Right renal pelvis (tissue), 4 donors: ENCODE measurements around the gene ZNF561. TPM values are rescaled to one million over a fixed set of nuclear protein-coding genes. Genes with fewer than 3 reads are reported as not detected.
"Not testable (repeated sequence)": the region's sequence is repeated elsewhere in the genome, so short reads cannot be mapped to it uniquely, and the experiment has no call there.

Experiments
- DNase-seq, 4 donors: peaks; one replicate each; pipeline ENCODE4 v3.0.0-alpha.2; 2013; ENCODE audit warnings: low read depth in 4 of 4, low spot score in 3 of 4, missing footprints in 1 of 4
- polyA plus RNA-seq, 4 donors: library from polyadenylated mRNA; unstranded; fragments of 120-200 nt; gene quantifications; one replicate each; pipeline ENCODE4 v1.2.1, GENCODE V29; 2013; ENCODE audit not compliant: insufficient read length in 4 of 4

The ZNF561 gene
- polyA plus RNA-seq, 4 donors = 52.6 to 63.7 (median 60.3) TPM

DNA sequence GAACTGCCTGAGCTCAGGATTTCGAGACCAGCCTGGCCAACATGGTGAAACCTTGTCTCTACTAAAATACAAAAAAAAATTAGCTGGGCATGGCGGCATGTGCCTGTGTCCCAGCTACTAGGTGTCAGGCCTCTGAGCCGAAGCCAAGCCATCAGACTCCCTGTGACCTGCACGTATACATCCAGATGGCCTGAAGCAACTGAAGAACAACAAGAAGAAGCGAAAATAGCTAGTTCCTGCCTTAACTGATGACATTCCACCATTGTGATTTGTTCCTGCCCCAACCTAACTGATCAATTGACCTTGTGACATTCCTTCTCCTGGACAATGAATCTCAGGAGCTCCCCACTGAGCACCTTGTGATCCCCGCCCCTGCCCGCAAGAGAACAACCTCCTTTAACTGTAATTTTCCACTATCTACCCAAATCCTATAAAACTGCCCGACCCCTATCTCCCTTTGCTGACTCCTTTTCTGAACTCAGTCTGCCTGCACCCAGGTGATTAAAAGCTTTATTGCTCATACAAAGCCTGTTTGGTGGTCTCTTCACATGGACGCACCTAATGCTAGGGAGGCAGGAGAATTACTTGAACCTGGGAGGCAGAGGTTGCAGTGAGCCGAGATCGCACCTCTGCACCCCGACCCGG is 38.8 kb downstream of the ZNF561 start:
- not testable (repeated sequence) for DNase-seq

DNA sequence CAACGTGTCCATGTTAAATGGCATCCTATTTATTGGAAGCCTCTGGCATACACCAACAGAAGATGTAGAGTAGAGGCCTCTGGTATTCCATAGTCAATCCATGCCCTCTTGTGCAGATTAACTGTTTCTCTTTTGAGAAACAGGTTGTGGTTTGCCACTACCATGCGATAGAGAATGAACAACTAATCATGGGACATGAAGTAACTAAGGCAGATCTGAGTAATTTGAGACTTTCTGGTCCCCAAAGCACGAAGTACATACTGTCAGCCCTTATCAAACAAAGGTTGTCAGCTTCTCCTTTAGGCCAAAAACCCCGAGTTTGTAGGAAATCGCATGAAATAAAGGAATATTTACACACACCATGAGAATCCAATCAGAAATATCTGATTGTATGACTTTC is 40.3 kb downstream of the ZNF561 start:
- DNase-seq = no peak

DNA sequence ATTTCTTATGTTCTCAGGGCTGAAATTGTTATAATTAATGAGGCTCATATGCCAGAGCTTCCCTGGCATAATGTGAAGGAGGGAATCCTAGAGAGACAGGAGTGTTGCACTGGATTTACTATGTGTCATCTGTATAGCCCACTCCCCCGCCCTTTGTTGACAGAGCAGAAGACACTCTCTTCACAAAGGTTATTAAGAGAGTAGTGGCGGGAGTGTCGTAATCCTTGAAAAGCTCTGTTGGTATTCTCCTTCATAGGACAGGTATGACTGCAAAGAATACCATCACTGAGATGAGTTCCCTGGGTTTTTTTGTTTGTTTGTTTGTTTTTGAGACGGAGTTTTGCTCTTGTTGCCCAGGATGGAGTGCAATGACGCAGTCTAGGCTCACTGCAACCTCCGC is 50.8 kb downstream of the ZNF561 start:
- no peak for DNase-seq

DNA sequence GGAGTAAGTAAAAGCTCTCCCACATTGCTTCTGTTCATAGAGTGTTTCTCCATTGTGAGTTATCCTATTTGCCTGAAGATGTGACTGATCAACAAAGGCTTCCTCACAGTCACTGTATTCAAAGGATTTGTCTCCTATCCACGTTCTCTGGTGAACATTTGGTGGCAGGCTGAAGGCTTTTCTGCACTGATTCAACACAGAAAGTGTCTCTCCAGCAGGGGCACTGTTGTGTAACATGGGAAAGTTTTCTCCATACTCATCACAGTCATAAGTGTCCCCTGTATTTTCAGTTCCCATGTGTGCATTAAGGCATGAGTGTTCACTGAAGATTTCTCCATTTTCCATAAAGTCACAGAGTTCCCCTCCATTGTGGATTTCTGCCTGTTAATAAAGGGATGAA is 54.3 kb downstream of the ZNF561 start:
- no peak for DNase-seq

DNA sequence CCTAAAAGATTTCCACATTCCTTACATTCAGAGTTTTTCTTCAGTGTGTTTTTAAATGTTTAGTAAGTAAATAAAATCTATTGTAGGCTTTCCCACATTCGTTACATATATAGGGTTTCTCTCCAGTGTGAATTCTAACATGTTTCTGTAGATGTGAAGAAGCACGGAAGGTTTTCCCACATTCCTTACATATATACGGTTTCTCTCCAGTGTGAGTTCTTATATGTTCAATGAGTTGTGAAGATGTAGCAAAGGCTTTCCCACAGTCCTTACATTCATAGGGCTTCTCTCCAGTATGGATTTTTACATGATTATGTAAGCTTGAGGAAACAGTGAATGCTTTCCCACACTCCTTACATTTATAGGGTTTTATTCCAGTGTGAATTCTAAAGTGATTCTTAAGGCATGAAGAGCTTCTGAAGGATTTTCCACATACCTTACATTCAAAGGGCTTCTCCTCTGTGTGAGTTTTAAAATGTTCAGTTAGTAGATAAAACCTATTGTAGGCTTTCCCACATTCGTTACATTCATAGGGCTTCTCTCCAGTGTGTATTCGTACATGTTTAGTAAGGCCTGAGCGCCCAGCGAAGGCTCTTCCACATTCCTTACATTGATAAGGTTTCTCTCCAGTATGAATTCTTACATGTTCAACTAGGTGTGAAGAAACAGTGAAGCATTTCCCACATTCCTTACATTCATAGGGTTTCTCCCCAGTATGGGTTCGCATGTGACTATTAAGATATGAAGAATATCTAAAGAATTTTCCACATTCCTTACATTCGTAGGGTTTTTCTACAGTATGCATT is 54.9 kb downstream of the ZNF561 start:
- DNase-seq = no peak

Other genes starting within 250 kb of the ZNF561 start
- gene ZNF266, start 185.7 kb downstream of the ZNF561 start, polyA plus RNA-seq = 10 to 100 TPM; 30.1 to 48.8 (median 44.8) TPM
- gene ZNF560, start 122.6 kb downstream of the ZNF561 start, polyA plus RNA-seq = under 1 TPM; 0.43 to 0.89 (median 0.71) TPM
- gene ZNF426, start 82.6 kb downstream of the ZNF561 start, polyA plus RNA-seq = 10 to 100 TPM; 19.8 to 25.1 (median 22.8) TPM
- gene ZNF121, start 36.7 kb downstream of the ZNF561 start, polyA plus RNA-seq = 10 to 100 TPM; 14.4 to 16.0 (median 15.6) TPM
- 10 to 100 TPM; 20.4 to 26.5 (median 24.0) TPM for gene ZNF562, start 53.9 kb upstream of the ZNF561 start, polyA plus RNA-seq
- gene ZNF846, start 147.5 kb upstream of the ZNF561 start, polyA plus RNA-seq = 10 to 100 TPM; 16.1 to 23.4 (median 17.8) TPM
- gene FBXL12, start 197.8 kb upstream of the ZNF561 start, polyA plus RNA-seq = 10 to 100 TPM; 28.7 to 31.5 (median 29.3) TPM
- gene UBL5, start 206.7 kb upstream of the ZNF561 start, polyA plus RNA-seq = 100 to 1,000 TPM; 255 to 326 (median 294) TPM
- gene PIN1, start 214.1 kb upstream of the ZNF561 start, polyA plus RNA-seq = 10 to 100 TPM; 47.0 to 86.1 (median 55.3) TPM